Activated naive CD4-positive, alpha-beta T cell treated with anti-CD3 and anti-CD28 coated beads for 36 hours (primary cell): Measurements from ENCODE around the gene SLC22A7. TPM values are rescaled to one million over a fixed set of nuclear protein-coding genes. Genes with fewer than 3 reads are reported as not detected.

Experiments
- CTCF ChIA-PET: fragments of 350-600 bp; sonication (Branson Sonifier 250); formaldehyde crosslinking; loops from one replicate; lab custom pipeline; 2021; ENCODE audit warnings: antibody characterized with exemption; lab: Charles Lee
- DNase-seq: peaks from one replicate; pipeline ENCODE4 v3.0.0-alpha.2; 2020
- H3K27ac Mint-ChIP-seq: one replicate; pipeline ENCODE4 v1.8.0; 2021; ENCODE audit warnings: mild to moderate bottlenecking, mixed read lengths
- H3K27me3 Mint-ChIP-seq: one replicate; pipeline ENCODE4 v1.8.0; 2021; ENCODE audit warnings: low read depth, mixed read lengths
- H3K36me3 Mint-ChIP-seq: one replicate; pipeline ENCODE4 v1.8.0; 2021; ENCODE audit warnings: low read depth, mixed read lengths
- H3K4me1 Mint-ChIP-seq: one replicate; pipeline ENCODE4 v1.8.0; 2021; ENCODE audit warnings: low read depth, mixed read lengths
- H3K4me3 Mint-ChIP-seq: one replicate; pipeline ENCODE4 v1.8.0; 2021; ENCODE audit warnings: mild to moderate bottlenecking, moderate library complexity, mixed read lengths
- H3K9me3 Mint-ChIP-seq: one replicate; pipeline ENCODE4 v1.8.0; 2021; ENCODE audit warnings: mixed read lengths
- intact Hi-C: fragments of 100-400 bp; cut with micrococcal nuclease; formaldehyde crosslinking; loops from one replicate; pipeline ENCODE4 v1.15.1; 2023
- total RNA-seq, 2 experiments: library from RNA; stranded (reverse); gene quantifications; one replicate each; pipeline ENCODE4 v1.2.3, GENCODE V29; 2021

Gene SLC22A7
- total RNA-seq, 2 experiments from 2014 or later: not detected

GRCh38 chr6:43268782-43269272 lies 29.2 kb upstream of the SLC22A7 start:
- intact Hi-C loops: no loop called here
- CTCF ChIA-PET: interaction anchor here (0.7 to 1.6 kb wide), 3 partner anchors 21 to 128 kb away, joined by 3 to 5 read pairs (median 3); partner anchors contain the start of gene CRIP3
- no peak overlapping the region for H3K27ac Mint-ChIP-seq

GRCh38 chr6:43269273-43270007 lies 28.6 kb upstream of the SLC22A7 start:
- CTCF ChIA-PET: interaction anchor here (0.7 to 1.6 kb wide), 2 partner anchors 20 to 127 kb away, joined by 3 to 5 read pairs; no protein-coding TSS in a partner anchor
- peak; percentile 57 for DNase-seq
- H3K4me1 Mint-ChIP-seq: peaks cover 4% of the 10 kb centered on the region
- peaks cover 6% of the 10 kb centered on the region for H3K27me3 Mint-ChIP-seq
- H3K9me3 Mint-ChIP-seq: no peaks in the 10 kb centered on the region
- intact Hi-C loops: no loop called here
- peak overlapping the region; percentile 37 for H3K4me3 Mint-ChIP-seq
- H3K36me3 Mint-ChIP-seq: no peaks in the 10 kb centered on the region
- no peak overlapping the region for H3K27ac Mint-ChIP-seq

More at GRCh38 chr6:43268782-43269272, 29.2 kb upstream of the SLC22A7 start:
- peaks cover under 1% of the 10 kb centered on the region for H3K27me3 Mint-ChIP-seq
- peaks cover 4% of the 10 kb centered on the region for H3K4me1 Mint-ChIP-seq
- no peak for DNase-seq
- H3K9me3 Mint-ChIP-seq: no peaks in the 10 kb centered on the region
- H3K36me3 Mint-ChIP-seq: no peaks in the 10 kb centered on the region
- peak overlapping the region; percentile 37 for H3K4me3 Mint-ChIP-seq

GRCh38 chr6:43271103-43271815 lies 26.8 kb upstream of the SLC22A7 start:
- intact Hi-C loops: no loop called here
- CTCF ChIA-PET: no interaction called here
- Mint-ChIP-seq H3K27ac (no peak overlapping the region), H3K9me3 (no peaks in the 10 kb centered on the region), H3K36me3 (no peaks in the 10 kb centered on the region), H3K4me3 (no peak overlapping the region), H3K4me1 (peaks cover 10% of the 10 kb centered on the region), H3K27me3 (peaks cover 11% of the 10 kb centered on the region)
- DNase-seq: no peak

GRCh38 chr6:43271944-43272343 lies 26.1 kb upstream of the SLC22A7 start:
- no peaks in the 10 kb centered on the region for H3K9me3 Mint-ChIP-seq
- H3K27me3 Mint-ChIP-seq: peaks cover 14% of the 10 kb centered on the region
- H3K36me3 Mint-ChIP-seq: no peaks in the 10 kb centered on the region
- peaks cover 10% of the 10 kb centered on the region for H3K4me1 Mint-ChIP-seq
- H3K4me3 Mint-ChIP-seq: no peak overlapping the region
- no peak for DNase-seq
- CTCF ChIA-PET: interaction anchor here (0.6 to 1.1 kb wide), 3 partner anchors 10 to 234 kb away, joined by 3 to 4 read pairs (median 3); no protein-coding TSS in a partner anchor
- intact Hi-C loops: no loop called here
- no peak overlapping the region for H3K27ac Mint-ChIP-seq

DNA sequence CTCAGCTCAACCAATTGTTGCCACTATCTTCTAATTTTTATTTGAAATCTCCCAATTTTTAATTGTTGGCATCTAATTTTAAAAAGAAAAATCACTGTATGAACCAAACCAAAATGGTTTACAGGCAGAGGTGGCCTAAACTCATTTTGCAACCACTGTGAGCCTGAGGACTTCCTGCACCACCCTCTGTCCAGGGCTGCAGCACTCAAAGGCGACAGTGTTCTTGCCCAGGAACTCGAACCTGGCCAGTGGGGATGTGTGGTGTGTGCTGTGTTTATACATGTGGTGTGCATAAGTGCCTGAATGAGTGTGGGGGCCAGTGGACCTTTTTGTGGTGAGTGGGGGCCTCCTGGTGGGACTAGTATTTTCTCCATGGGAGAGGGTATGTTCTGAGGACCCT lies 24.4 kb upstream of the SLC22A7 start:
- H3K36me3 Mint-ChIP-seq: no peaks in the 10 kb centered on the region
- H3K27me3 Mint-ChIP-seq: peaks cover 17% of the 10 kb centered on the region
- no peak overlapping the region for H3K4me3 Mint-ChIP-seq
- CTCF ChIA-PET: no interaction called here
- no peak for DNase-seq
- peaks cover 10% of the 10 kb centered on the region for H3K4me1 Mint-ChIP-seq
- intact Hi-C loops: no loop called here
- no peaks in the 10 kb centered on the region for H3K9me3 Mint-ChIP-seq
- no peak overlapping the region for H3K27ac Mint-ChIP-seq

- Mint-ChIP-seq H3K9me3 (no peaks in the 10 kb centered on the region), H3K27me3 (peaks cover 17% of the 10 kb centered on the region), H3K36me3 (no peaks in the 10 kb centered on the region), H3K27ac (no peak overlapping the region), H3K4me1 (peaks cover 6% of the 10 kb centered on the region), H3K4me3 (peak overlapping the region; percentile 62)
- intact Hi-C loops: no loop called here
- CTCF ChIA-PET: no interaction called here
- no peak for DNase-seq
Observed at GRCh38 chr6:43274127-43274915, 23.7 kb upstream of the SLC22A7 start.

- Mint-ChIP-seq H3K36me3 (no peaks in the 10 kb centered on the region), H3K9me3 (no peaks in the 10 kb centered on the region), H3K27me3 (peaks cover 17% of the 10 kb centered on the region), H3K27ac (no peak overlapping the region), H3K4me3 (peak overlapping the region; percentile 62), H3K4me1 (peaks cover 6% of the 10 kb centered on the region)
- peak; percentile 43 for DNase-seq
- intact Hi-C loops: no loop called here
- CTCF ChIA-PET: no interaction called here
Observed at GRCh38 chr6:43274916-43275597, 23.0 kb upstream of the SLC22A7 start.

GRCh38 chr6:43275801-43276576 lies 22.1 kb upstream of the SLC22A7 start:
- DNase-seq: peak; percentile 61
- Mint-ChIP-seq H3K27ac (no peak overlapping the region), H3K4me1 (peaks cover 6% of the 10 kb centered on the region), H3K9me3 (no peaks in the 10 kb centered on the region), H3K36me3 (no peaks in the 10 kb centered on the region), H3K4me3 (peak overlapping the region; percentile 66), H3K27me3 (peaks cover 17% of the 10 kb centered on the region)
- CTCF ChIA-PET: no interaction called here
- intact Hi-C loops: no loop called here

GRCh38 chr6:43276577-43277305 lies 21.3 kb upstream of the SLC22A7 start:
- Mint-ChIP-seq H3K27me3 (peaks cover 17% of the 10 kb centered on the region), H3K4me3 (peak overlapping the region; percentile 13), H3K36me3 (no peaks in the 10 kb centered on the region), H3K4me1 (peaks cover 6% of the 10 kb centered on the region), H3K9me3 (no peaks in the 10 kb centered on the region), H3K27ac (no peak overlapping the region)
- DNase-seq: no peak
- CTCF ChIA-PET: no interaction called here
- intact Hi-C loops: no loop called here

DNA sequence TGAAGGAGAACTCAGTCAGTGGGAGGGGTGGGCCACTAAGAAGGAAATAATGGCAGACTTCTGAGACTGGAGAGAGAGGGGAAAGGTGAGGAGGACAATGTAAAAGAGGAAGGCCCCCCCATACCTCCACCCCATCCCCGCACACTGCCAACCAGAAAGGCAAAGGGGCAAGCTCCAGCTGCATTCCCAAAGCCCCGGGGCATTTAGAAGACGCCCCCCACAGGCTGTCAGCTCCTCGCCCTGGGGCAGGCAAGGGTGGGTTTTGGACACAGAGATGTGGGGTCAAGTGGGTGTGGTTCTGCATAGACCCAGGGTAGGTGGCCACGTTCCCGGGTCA lies 20.8 kb upstream of the SLC22A7 start:
- no peak for DNase-seq

More for the DNA sequence above, 20.8 kb upstream of the SLC22A7 start:
- Mint-ChIP-seq H3K4me1 (peaks cover 6% of the 10 kb centered on the region), H3K36me3 (no peaks in the 10 kb centered on the region), H3K4me3 (no peak overlapping the region), H3K9me3 (no peaks in the 10 kb centered on the region), H3K27me3 (peaks cover 17% of the 10 kb centered on the region), H3K27ac (no peak overlapping the region)
- CTCF ChIA-PET: no interaction called here
- intact Hi-C loops: no loop called here
